ENCODE measurements around the gene SYNGR2. TPM values are rescaled to one million over a fixed set of nuclear protein-coding genes. Genes with fewer than 3 reads are reported as not detected.

The SYNGR2 gene
- total and polyA plus RNA-seq, 9 of the 15 experiments (the other 6 are each of a cell fraction or from before 2014, with no cell fraction given), result 1.4 to 173 (median 87.8) TPM

DNA sequence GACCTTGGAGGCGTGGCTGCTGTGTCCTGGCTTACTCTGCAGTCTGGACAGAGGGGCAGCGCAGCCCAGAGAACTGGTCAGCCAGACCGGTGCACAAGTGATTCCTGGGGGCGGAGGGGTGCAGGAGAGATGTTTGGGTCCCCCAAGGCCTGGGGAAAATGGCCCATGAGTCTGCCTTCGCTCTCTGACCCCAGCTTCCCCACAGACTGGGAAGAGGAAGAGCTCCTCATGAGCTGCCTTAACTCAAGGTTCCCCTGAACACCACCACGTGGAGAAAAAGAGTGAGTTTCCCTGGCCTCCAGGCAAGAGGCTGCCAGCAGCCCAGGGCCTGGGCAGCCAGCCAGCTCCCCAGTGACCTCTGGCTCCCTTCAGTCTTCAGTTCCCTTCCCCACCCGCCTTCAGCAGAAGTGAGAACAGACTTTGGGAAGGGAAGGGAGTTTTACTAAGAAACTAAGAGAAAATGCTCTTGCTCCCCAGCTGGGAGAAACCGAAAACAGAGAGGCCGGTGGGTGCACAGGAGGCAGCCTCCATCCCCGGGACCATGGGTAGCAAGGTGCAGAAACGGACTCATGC, 24.1 kb upstream of the SYNGR2 start (continued):
- TF ChIP-seq, protein P1, sequence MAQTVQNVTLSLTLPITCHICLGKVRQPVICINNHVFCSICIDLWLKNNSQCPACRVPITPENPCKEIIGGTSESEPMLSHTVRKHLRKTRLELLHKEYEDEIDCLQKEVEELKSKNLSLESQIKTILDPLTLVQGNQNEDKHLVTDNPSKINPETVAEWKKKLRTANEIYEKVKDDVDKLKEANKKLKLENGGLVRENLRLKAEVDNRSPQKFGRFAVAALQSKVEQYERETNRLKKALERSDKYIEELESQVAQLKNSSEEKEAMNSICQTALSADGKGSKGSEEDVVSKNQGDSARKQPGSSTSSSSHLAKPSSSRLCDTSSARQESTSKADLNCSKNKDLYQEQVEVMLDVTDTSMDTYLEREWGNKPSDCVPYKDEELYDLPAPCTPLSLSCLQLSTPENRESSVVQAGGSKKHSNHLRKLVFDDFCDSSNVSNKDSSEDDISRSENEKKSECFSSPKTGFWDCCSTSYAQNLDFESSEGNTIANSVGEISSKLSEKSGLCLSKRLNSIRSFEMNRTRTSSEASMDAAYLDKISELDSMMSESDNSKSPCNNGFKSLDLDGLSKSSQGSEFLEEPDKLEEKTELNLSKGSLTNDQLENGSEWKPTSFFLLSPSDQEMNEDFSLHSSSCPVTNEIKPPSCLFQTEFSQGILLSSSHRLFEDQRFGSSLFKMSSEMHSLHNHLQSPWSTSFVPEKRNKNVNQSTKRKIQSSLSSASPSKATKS (CRISPR knock-in tag; IDR thresholded peaks at IDR 0.05), result no peak
- TF ChIP-seq U2AF1 (optimal IDR thresholded peaks at IDR 0.05; ENCODE audit: low read depth, low read length) (no peak), PTBP1 (IDR thresholded peaks at IDR 0.05; ENCODE audit: low read depth, low read length) (no peak), MED1 (CRISPR knock-in tag; IDR thresholded peaks at IDR 0.05; ENCODE audit: borderline replicate concordance) (no peak), SP1 (CRISPR knock-in tag; IDR thresholded peaks at IDR 0.05) (no peak), ELF4 (CRISPR knock-in tag; IDR thresholded peaks at IDR 0.05) (no peak), SIN3A (IDR thresholded peaks at IDR 0.05; ENCODE audit: borderline replicate concordance in 2 of 2, control insufficient read depth in 1 of 2, low read depth in 2 of 2, low read length in 2 of 2) (peak in 1 of 2 experiments; percentile 58; a peak in 1 of 4 replicates), RBM14 (IDR thresholded peaks at IDR 0.05; ENCODE audit: borderline replicate concordance, insufficient read depth, low read depth, low read length) (no peak), SMAD3 (CRISPR knock-in tag; conservative IDR thresholded peaks at IDR 0.05) (no peak)
- TF ChIP-seq, protein P2, sequence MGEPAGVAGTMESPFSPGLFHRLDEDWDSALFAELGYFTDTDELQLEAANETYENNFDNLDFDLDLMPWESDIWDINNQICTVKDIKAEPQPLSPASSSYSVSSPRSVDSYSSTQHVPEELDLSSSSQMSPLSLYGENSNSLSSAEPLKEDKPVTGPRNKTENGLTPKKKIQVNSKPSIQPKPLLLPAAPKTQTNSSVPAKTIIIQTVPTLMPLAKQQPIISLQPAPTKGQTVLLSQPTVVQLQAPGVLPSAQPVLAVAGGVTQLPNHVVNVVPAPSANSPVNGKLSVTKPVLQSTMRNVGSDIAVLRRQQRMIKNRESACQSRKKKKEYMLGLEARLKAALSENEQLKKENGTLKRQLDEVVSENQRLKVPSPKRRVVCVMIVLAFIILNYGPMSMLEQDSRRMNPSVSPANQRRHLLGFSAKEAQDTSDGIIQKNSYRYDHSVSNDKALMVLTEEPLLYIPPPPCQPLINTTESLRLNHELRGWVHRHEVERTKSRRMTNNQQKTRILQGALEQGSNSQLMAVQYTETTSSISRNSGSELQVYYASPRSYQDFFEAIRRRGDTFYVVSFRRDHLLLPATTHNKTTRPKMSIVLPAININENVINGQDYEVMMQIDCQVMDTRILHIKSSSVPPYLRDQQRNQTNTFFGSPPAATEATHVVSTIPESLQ (CRISPR knock-in tag; IDR thresholded peaks at IDR 0.05), result 0 out of 2 replicates have a peak, but pooled peaks have one; percentile 20
- TF ChIP-seq, protein P3, sequence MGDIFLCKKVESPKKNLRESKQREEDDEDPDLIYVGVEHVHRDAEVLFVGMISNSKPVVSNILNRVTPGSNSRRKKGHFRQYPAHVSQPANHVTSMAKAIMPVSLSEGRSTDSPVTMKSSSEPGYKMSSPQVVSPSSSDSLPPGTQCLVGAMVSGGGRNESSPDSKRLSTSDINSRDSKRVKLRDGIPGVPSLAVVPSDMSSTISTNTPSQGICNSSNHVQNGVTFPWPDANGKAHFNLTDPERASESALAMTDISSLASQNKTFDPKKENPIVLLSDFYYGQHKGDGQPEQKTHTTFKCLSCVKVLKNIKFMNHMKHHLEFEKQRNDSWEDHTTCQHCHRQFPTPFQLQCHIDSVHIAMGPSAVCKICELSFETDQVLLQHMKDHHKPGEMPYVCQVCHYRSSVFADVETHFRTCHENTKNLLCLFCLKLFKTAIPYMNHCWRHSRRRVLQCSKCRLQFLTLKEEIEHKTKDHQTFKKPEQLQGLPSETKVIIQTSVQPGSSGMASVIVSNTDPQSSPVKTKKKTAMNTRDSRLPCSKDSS (IDR thresholded peaks at IDR 0.05; ENCODE audit: low read depth, partially characterized antibody), result no peak
- TF ChIP-seq, protein P4, sequence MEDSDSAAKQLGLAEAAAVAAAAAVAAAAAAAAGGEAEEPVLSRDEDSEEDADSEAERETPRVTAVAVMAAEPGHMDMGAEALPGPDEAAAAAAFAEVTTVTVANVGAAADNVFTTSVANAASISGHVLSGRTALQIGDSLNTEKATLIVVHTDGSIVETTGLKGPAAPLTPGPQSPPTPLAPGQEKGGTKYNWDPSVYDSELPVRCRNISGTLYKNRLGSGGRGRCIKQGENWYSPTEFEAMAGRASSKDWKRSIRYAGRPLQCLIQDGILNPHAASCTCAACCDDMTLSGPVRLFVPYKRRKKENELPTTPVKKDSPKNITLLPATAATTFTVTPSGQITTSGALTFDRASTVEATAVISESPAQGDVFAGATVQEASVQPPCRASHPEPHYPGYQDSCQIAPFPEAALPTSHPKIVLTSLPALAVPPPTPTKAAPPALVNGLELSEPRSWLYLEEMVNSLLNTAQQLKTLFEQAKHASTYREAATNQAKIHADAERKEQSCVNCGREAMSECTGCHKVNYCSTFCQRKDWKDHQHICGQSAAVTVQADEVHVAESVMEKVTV (CRISPR knock-in tag; IDR thresholded peaks at IDR 0.05), result no peak

Measured in K562 (cell line).